H9 (cell line): Measurements from ENCODE around the gene RSAD1. TPM values are rescaled to one million over a fixed set of nuclear protein-coding genes. Genes with fewer than 3 reads are reported as not detected.

Experiments used
- DNase-seq: peaks from one replicate; pipeline ENCODE4 v3.0.0-alpha.2; 2017
- H2AFZ ChIP-seq: one replicate; pipeline ENCODE4 v1.6.1; 2013; ENCODE audit warnings: mild to moderate bottlenecking, low read length, control low read depth, moderate library complexity
- H2AK5ac ChIP-seq: 2 replicates; pipeline ENCODE4 v1.6.1; 2013; ENCODE audit warnings: low read length, control low read depth, mixed read lengths; ENCODE audit not compliant: insufficient read length
- H2BK120ac ChIP-seq: one replicate; pipeline ENCODE4 v1.6.1; 2013; ENCODE audit warnings: low read depth, mild to moderate bottlenecking, low read length, control low read depth, inconsistent platforms; ENCODE audit not compliant: poor library complexity, severe bottlenecking
- H2BK12ac ChIP-seq: 2 replicates; pipeline ENCODE4 v1.6.1; 2013; ENCODE audit warnings: low read length, control low read depth, mixed read lengths, low read depth; ENCODE audit not compliant: insufficient read length
- H2BK15ac ChIP-seq: 2 replicates; pipeline ENCODE4 v1.6.1; 2013; ENCODE audit warnings: low read depth, low read length, control low read depth
- H2BK20ac ChIP-seq: one replicate; pipeline ENCODE4 v1.6.1; 2013; ENCODE audit warnings: low read depth, mild to moderate bottlenecking, low read length, control low read depth, inconsistent platforms; ENCODE audit not compliant: poor library complexity, severe bottlenecking
- H2BK5ac ChIP-seq: 2 replicates; pipeline ENCODE4 v1.6.1; 2013; ENCODE audit warnings: low read length, control low read depth, mixed read lengths; ENCODE audit not compliant: insufficient read length
- H3K14ac ChIP-seq: 2 replicates; pipeline ENCODE4 v1.6.1; 2013; ENCODE audit warnings: low read length, control low read depth; ENCODE audit not compliant: insufficient read depth
- H3K18ac ChIP-seq: 2 replicates; pipeline ENCODE4 v1.6.1; 2013; ENCODE audit warnings: low read depth, mild to moderate bottlenecking, mixed read lengths, low read length, control low read depth; ENCODE audit not compliant: insufficient read length
- H3K23ac ChIP-seq: 2 replicates; pipeline ENCODE4 v1.6.1; 2013; ENCODE audit warnings: low read length, control low read depth, mixed read lengths, low read depth; ENCODE audit not compliant: insufficient read length
- H3K23me2 ChIP-seq: 2 replicates; pipeline ENCODE4 v1.6.1; 2013; ENCODE audit warnings: low read depth, mild to moderate bottlenecking, mixed read lengths, low read length, control low read depth; ENCODE audit not compliant: insufficient read length, poor library complexity, severe bottlenecking
- H3K27ac ChIP-seq: 2 replicates; pipeline ENCODE4 v1.5.1; 2013; ENCODE audit warnings: low read length, control low read depth, mixed read lengths, low read depth; ENCODE audit not compliant: insufficient read length
- H3K27me3 ChIP-seq: 2 replicates; pipeline ENCODE4 v1.6.1; 2013; ENCODE audit warnings: low read length, control low read depth, inconsistent platforms; ENCODE audit not compliant: insufficient read depth
- H3K4ac ChIP-seq: 2 replicates; pipeline ENCODE4 v1.6.1; 2013; ENCODE audit warnings: low read depth, mild to moderate bottlenecking, control low read depth, inconsistent platforms, low read length, moderate library complexity
- H3K4me1 ChIP-seq: 2 replicates; pipeline ENCODE4 v1.6.1; 2013; ENCODE audit warnings: low read length, control low read depth, inconsistent platforms; ENCODE audit not compliant: insufficient read depth
- H3K4me2 ChIP-seq: 2 replicates; pipeline ENCODE4 v1.6.1; 2013; ENCODE audit warnings: low read length, control low read depth, mixed read lengths; ENCODE audit not compliant: insufficient read length, insufficient read depth
- H3K56ac ChIP-seq: 2 replicates; pipeline ENCODE4 v1.6.1; 2013; ENCODE audit warnings: low read depth, mild to moderate bottlenecking, mixed read lengths, low read length, control low read depth; ENCODE audit not compliant: insufficient read length
- H3K79me1 ChIP-seq: 2 replicates; pipeline ENCODE4 v1.6.1; 2013; ENCODE audit warnings: low read depth, mild to moderate bottlenecking, moderate library complexity, low read length, control low read depth, inconsistent platforms; ENCODE audit not compliant: insufficient read depth, poor library complexity, severe bottlenecking
- H3K79me2 ChIP-seq: 2 replicates; pipeline ENCODE4 v1.6.1; 2013; ENCODE audit warnings: low read length, control low read depth, inconsistent platforms; ENCODE audit not compliant: insufficient read depth
- H3K9ac ChIP-seq: 2 replicates; pipeline ENCODE4 v1.6.1; 2013; ENCODE audit warnings: low read length, control low read depth, mixed read lengths; ENCODE audit not compliant: insufficient read length; ENCODE audit errors: extremely low read depth
- H3K9me3 ChIP-seq: one replicate; pipeline ENCODE4 v1.6.1; 2013; ENCODE audit warnings: low read depth, low read length, inconsistent platforms; ENCODE audit not compliant: control insufficient read depth
- H3T11ph ChIP-seq: one replicate; pipeline ENCODE4 v1.6.1; 2013; ENCODE audit warnings: mild to moderate bottlenecking, low read length, control low read depth, inconsistent platforms
- H4K20me1 ChIP-seq: one replicate; pipeline ENCODE4 v1.6.1; 2013; ENCODE audit not compliant: control insufficient read depth, insufficient read length, insufficient read depth
- H4K5ac ChIP-seq: 2 replicates; pipeline ENCODE4 v1.6.1; 2013; ENCODE audit warnings: low read depth, mild to moderate bottlenecking, mixed read lengths, low read length, control low read depth; ENCODE audit not compliant: insufficient read length
- H4K8ac ChIP-seq: replicated peaks from 2 replicates; pipeline ENCODE4 v1.6.1; 2013; ENCODE audit warnings: low read length, control low read depth, mixed read lengths, low read depth; ENCODE audit not compliant: insufficient read length
- H4K91ac ChIP-seq: 2 replicates; pipeline ENCODE4 v1.6.1; 2013; ENCODE audit warnings: low read depth, mild to moderate bottlenecking, moderate library complexity, mixed read lengths, low read length, control low read depth; ENCODE audit not compliant: insufficient read length
- H3K27ac Mint-ChIP-seq, 3 experiments: 2 replicates in 2 of 3; 3 replicates in 1 of 3; pipeline ENCODE4 v1.8.0; 2020 to 2021; ENCODE audit warnings: mixed read lengths in 3 of 3, mild to moderate bottlenecking in 1 of 3, moderate library complexity in 1 of 3
- H3K27me3 Mint-ChIP-seq: 2 replicates; pipeline ENCODE4 v1.8.0; 2021; ENCODE audit warnings: low read depth, mild to moderate bottlenecking, moderate library complexity, mixed read lengths
- H3K36me3 Mint-ChIP-seq, 3 experiments: 2 replicates in 2 of 3; 3 replicates in 1 of 3; pipeline ENCODE4 v1.8.0; 2020 to 2021; ENCODE audit warnings: low read depth in 3 of 3, mixed read lengths in 3 of 3; ENCODE audit not compliant: insufficient read depth in 1 of 3
- H3K4me1 Mint-ChIP-seq, 2 experiments: 2 replicates each; pipeline ENCODE4 v1.8.0; 2020; ENCODE audit warnings: mixed read lengths in 2 of 2
- H3K4me3 Mint-ChIP-seq, 2 experiments: 2 replicates in 1 of 2; 3 replicates in 1 of 2; pipeline ENCODE4 v1.8.0; 2020 to 2021; ENCODE audit warnings: mild to moderate bottlenecking in 2 of 2, mixed read lengths in 2 of 2, moderate library complexity in 1 of 2
- H3K9me3 Mint-ChIP-seq, 2 experiments: 2 replicates in 1 of 2; 3 replicates in 1 of 2; pipeline ENCODE4 v1.8.0; 2020; ENCODE audit warnings: mild to moderate bottlenecking in 2 of 2, mixed read lengths in 2 of 2, moderate library complexity in 1 of 2
- WGBS: extraction: QIAGEN DNeasy Blood & Tissue Kit; methylation state at CpG from one replicate; pipeline ENCODE4 v1.1.7; 2013; ENCODE audit warnings: missing lambda C conversion rate, low lambda C conversion rate, mixed read lengths; ENCODE audit not compliant: insufficient read length; ENCODE audit errors: extremely low coverage; 5-methylcytosine and 5-hydroxymethylcytosine counted together
- total RNA-seq: library from RNA; stranded (reverse); gene quantifications from 2 replicates; pipeline ENCODE4 v1.2.1, GENCODE V29; 2021
- TF ChIP-seq, protein P1 (sequence below): fragments of 200-600 bp; sonication (generic); conservative IDR thresholded peaks from 3 replicates; pipeline ENCODE4 v1.8.0; 2021; ENCODE audit warnings: antibody characterized with exemption, mild to moderate bottlenecking

The RSAD1 gene
- total RNA-seq, 1 experiment from 2014 or later, result 27.9 TPM

DNA sequence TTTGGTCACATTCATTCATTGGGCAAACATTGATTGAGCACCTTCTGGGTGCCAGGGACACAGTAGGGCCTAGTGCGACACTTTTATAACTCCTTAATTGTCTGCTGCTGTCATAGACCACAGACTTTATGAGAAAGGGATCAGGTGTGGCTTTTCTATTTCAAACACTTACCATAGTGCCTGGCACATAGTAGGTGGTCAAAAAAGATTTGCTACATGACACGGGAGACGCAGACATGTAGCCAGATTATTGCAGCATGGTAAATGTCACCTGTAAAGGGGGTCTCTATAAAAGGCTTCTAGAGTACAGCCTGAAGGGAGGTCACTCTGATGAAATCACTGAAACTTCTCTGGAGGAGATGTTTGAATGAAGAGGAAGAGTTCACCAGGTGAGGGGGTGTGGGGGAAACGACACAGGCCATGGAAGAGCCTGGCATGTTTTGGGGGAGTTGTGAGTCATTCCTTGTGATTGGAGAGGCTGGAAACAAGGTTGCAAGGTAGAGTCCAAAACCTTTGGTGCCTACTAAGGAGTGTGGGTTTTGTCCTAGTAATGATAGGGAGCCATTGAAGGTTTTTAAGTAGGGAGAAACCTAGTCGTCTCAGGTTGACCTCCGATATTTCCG is 1.6 kb downstream of the RSAD1 start:
- H3K4me3 Mint-ChIP-seq, result peak overlapping the region in 1 of 2 experiments; percentile 50; a peak in 3 of 5 replicates
- no CpG with 5 or more reads among the region's 7 CpGs for WGBS

More for the DNA sequence above, 1.6 kb downstream of the RSAD1 start:
- H3K23ac ChIP-seq, result no peak overlapping the region
- H3K14ac ChIP-seq, result no peak overlapping the region
- H3K56ac ChIP-seq, result no peak overlapping the region
- no peak overlapping the region for H3K9ac ChIP-seq
- no peak overlapping the region for H2AFZ ChIP-seq
- Mint-ChIP-seq H3K27me3 (peaks cover 7% of the 10 kb centered on the region), H3K9me3 (no peaks in the 10 kb centered on the region), H3K27ac (no peak overlapping the region), H3K4me1 (peaks cover 12 to 16% of the 10 kb centered on the region in 2 experiments), H3K36me3 (peaks cover 2 to 32% (median 29%) of the 10 kb centered on the region in 3 experiments)
- H4K20me1 ChIP-seq, result no peaks in the 10 kb centered on the region
- H3K4me1 ChIP-seq, result no peaks in the 10 kb centered on the region
- H2BK20ac ChIP-seq, result no peak overlapping the region
- no peak overlapping the region for H3K27ac ChIP-seq
- no peak overlapping the region for H2BK120ac ChIP-seq
- no peaks in the 10 kb centered on the region for H3K9me3 ChIP-seq
- no peak overlapping the region for H2AK5ac ChIP-seq
- TF ChIP-seq, protein P1, sequence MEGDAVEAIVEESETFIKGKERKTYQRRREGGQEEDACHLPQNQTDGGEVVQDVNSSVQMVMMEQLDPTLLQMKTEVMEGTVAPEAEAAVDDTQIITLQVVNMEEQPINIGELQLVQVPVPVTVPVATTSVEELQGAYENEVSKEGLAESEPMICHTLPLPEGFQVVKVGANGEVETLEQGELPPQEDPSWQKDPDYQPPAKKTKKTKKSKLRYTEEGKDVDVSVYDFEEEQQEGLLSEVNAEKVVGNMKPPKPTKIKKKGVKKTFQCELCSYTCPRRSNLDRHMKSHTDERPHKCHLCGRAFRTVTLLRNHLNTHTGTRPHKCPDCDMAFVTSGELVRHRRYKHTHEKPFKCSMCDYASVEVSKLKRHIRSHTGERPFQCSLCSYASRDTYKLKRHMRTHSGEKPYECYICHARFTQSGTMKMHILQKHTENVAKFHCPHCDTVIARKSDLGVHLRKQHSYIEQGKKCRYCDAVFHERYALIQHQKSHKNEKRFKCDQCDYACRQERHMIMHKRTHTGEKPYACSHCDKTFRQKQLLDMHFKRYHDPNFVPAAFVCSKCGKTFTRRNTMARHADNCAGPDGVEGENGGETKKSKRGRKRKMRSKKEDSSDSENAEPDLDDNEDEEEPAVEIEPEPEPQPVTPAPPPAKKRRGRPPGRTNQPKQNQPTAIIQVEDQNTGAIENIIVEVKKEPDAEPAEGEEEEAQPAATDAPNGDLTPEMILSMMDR, result no peak
- H3K23me2 ChIP-seq, result no peaks in the 10 kb centered on the region
- no peaks in the 10 kb centered on the region; the same call in 1 of the 2 replicates for H3K27me3 ChIP-seq
- no peak overlapping the region for H2BK15ac ChIP-seq
- no peaks in the 10 kb centered on the region for H3K79me1 ChIP-seq
- H4K91ac ChIP-seq, result no peak overlapping the region
- H2BK5ac ChIP-seq, result no peak overlapping the region
- no peak overlapping the region for H3T11ph ChIP-seq
- no peaks in the 10 kb centered on the region for H3K79me2 ChIP-seq
- H3K4ac ChIP-seq, result no peak overlapping the region
- DNase-seq, result no peak
- no peak overlapping the region for H3K18ac ChIP-seq
- no peak overlapping the region for H4K5ac ChIP-seq
- H2BK12ac ChIP-seq, result no peak overlapping the region
- no peak overlapping the region for H4K8ac ChIP-seq
- no peak overlapping the region for H3K4me2 ChIP-seq
